ENCODE measurements around the gene PRTFDC1.

DNA sequence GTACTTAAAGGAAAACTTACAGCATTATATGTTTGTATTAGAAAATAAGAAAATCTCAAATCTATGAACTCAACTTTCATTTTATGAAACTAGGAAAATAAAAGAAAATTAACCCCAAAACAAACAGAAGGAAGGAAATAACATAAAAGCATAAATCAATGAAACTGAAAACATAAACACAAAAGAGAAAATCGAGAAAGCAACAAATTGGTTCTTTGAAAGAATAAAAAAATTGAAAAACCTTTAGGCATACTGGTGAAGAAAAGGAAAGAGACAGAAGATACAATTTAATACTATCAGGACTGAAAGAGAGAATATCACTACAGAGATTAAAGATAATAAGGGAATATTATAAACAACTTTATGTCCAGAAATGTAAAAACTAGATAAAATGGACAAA is 21.2 kb downstream of the PRTFDC1 start:
- no peak for TF ChIP-seq POLR2AphosphoS5 (IDR thresholded peaks at IDR 0.05; ENCODE audit: low read depth, low read length)
- no peak for TF ChIP-seq POLR2A (IDR thresholded peaks at IDR 0.05; ENCODE audit: low read depth, low read length)
- no peak for TF ChIP-seq TAF1 (IDR thresholded peaks at IDR 0.05; ENCODE audit: borderline replicate concordance, low read depth, low read length)

Data from GM12892 (cell line).